Measurements from ENCODE around the gene ESM1.

GRCh38 chr5:54956922-54957321, 28.5 kb downstream of the ESM1 start:
- TF ChIP-seq SP1 (IDR thresholded peaks at IDR 0.05) (no peak), BHLHE40 (IDR thresholded peaks at IDR 0.05; ENCODE audit: borderline replicate concordance) (no peak), FOXM1 (IDR thresholded peaks at IDR 0.05; ENCODE audit: borderline replicate concordance) (no peak), ELF4 (IDR thresholded peaks at IDR 0.05) (no peak), FOXK2 (IDR thresholded peaks at IDR 0.05) (no peak), TARDBP (IDR thresholded peaks at IDR 0.05) (no peak), CTBP1 (IDR thresholded peaks at IDR 0.05; ENCODE audit: borderline replicate concordance) (no peak), PKNOX1 (IDR thresholded peaks at IDR 0.05) (no peak), SUZ12 (IDR thresholded peaks at IDR 0.05) (no peak)

Data from HEK293T (cell line).